Erythroblast (primary cell): ENCODE results near the gene COPG2.

Experiments
- GATA1 ChIP-seq: IDR thresholded peaks from 2 replicates; pipeline ENCODE4 v1.6.1; 2011; ENCODE audit warnings: low read depth, mild to moderate bottlenecking, control low read depth, low read length, moderate library complexity
- POLR2A ChIP-seq: IDR thresholded peaks from 2 replicates; pipeline ENCODE4 v1.6.1; 2011; ENCODE audit warnings: mild to moderate bottlenecking, low read length

GRCh38 chr7:130655286-130655685 is 13.3 kb downstream of the COPG2 start:
- no peak for TF ChIP-seq POLR2A
- no peak for TF ChIP-seq GATA1
